H1 (cell line): ENCODE measurements around the gene OBSCN. TPM values are rescaled to one million over a fixed set of nuclear protein-coding genes. Genes with fewer than 3 reads are reported as not detected.

Experiments used
- ATF3 ChIP-seq: IDR thresholded peaks from 2 replicates; pipeline ENCODE4 v1.6.1; 2011; ENCODE audit warnings: low read depth, mild to moderate bottlenecking, low read length; ENCODE audit not compliant: insufficient read depth
- CBX8 ChIP-seq: fragments of 300-800, 300-1000 bp; sonication (generic); IDR thresholded peaks from 2 replicates; pipeline ENCODE4 v1.7.1; 2016; ENCODE audit warnings: low read depth, low read length, borderline replicate concordance
- CHD1 ChIP-seq: IDR thresholded peaks from 2 replicates; pipeline ENCODE4 v1.6.1; 2012; ENCODE audit warnings: low read depth, low read length, improper control_type of control experiment
- CHD7 ChIP-seq: fragments of 300-600 bp; sonication (generic); IDR thresholded peaks from 2 replicates; pipeline ENCODE4 v1.7.1; 2012; ENCODE audit warnings: low read length, moderate library complexity, mild to moderate bottlenecking, inconsistent platforms; ENCODE audit not compliant: insufficient replicate concordance
- MAX ChIP-seq: IDR thresholded peaks from 2 replicates; pipeline ENCODE4 v1.6.1; 2012; ENCODE audit warnings: inconsistent platforms
- RNF2 ChIP-seq: fragments of 200-900, 300-1000 bp; sonication (generic); IDR thresholded peaks from 2 replicates; pipeline ENCODE4 v1.7.1; 2016; ENCODE audit warnings: borderline replicate concordance, low read depth, mild to moderate bottlenecking, antibody characterized with exemption, low read length; ENCODE audit not compliant: poor library complexity, severe bottlenecking; ENCODE audit errors: missing control alignments
- SAP30 ChIP-seq: fragments of 300-600 bp; sonication (generic); IDR thresholded peaks from 2 replicates; pipeline ENCODE4 v1.7.1; 2012; ENCODE audit warnings: low read length, moderate library complexity, mild to moderate bottlenecking, inconsistent platforms; ENCODE audit not compliant: insufficient read depth, insufficient replicate concordance
- YY1 ChIP-seq: IDR thresholded peaks from 2 replicates; pipeline ENCODE4 v1.6.1; 2011; ENCODE audit warnings: low read depth, mild to moderate bottlenecking, low read length
- polyA plus RNA-seq, 7 experiments: library from polyadenylated mRNA; depleted of rRNA in 3 of 7; stranded (reverse) in 5 of 7; unstranded in 2 of 7; fragments of >200 nt in 5 of 7; fragments of 200-250 nt in 2 of 7; gene quantifications; 1 replicate in 5 of 7; 2 replicates in 1 of 7; 4 replicates in 1 of 7; pipeline versions ENCODE4 v1.2.1 to v1.2.3, GENCODE V29; 2011 to 2013; ENCODE audit warnings: missing spikeins in 2 of 7, mixed read lengths in 2 of 7
- total RNA-seq: library from RNA; stranded (reverse); fragmentation: NEBNext Ultra II Directional; extraction: Animal tissue kit (Norgen Biotek cat#: 25700); gene quantifications from 2 replicates; pipeline ENCODE4 v1.2.1, GENCODE V29; 2021

OBSCN gene
- total and polyA plus RNA-seq, 2 of the 8 experiments (the other 6 are each of a cell fraction or from before 2014, with no cell fraction given), result 7.5 to 28.4 TPM

GRCh38 chr1:228165372-228166169, 42.3 kb upstream of the OBSCN start, which contains the start of gene IBA57 (continued):
- no peak for TF ChIP-seq CBX8
- no peak for TF ChIP-seq CHD1
- no peak for TF ChIP-seq ATF3
- TF ChIP-seq SAP30, result no peak
- TF ChIP-seq MAX, result peak; percentile 89
- TF ChIP-seq YY1, result peak; percentile 94
- no peak for TF ChIP-seq CHD7
- TF ChIP-seq RNF2, result no peak
